HG03565 (cell line): Measurements from ENCODE around the gene PLPPR2.
A peak's percentile ranks its signal among the peaks of the same experiment; 100 is the strongest.
"Not testable (repeated sequence)": the region's sequence is repeated elsewhere in the genome, so short reads cannot be mapped to it uniquely, and the experiment has no call there.

Experiments
- ATAC-seq: cut with Tn5 transposase; IDR thresholded peaks from one replicate; pipeline ENCODE4 v1.9.1; 2021; ENCODE audit warnings: mild to moderate bottlenecking, moderate library complexity; ENCODE audit not compliant: unreplicated experiment

Gene PLPPR2

DNA sequence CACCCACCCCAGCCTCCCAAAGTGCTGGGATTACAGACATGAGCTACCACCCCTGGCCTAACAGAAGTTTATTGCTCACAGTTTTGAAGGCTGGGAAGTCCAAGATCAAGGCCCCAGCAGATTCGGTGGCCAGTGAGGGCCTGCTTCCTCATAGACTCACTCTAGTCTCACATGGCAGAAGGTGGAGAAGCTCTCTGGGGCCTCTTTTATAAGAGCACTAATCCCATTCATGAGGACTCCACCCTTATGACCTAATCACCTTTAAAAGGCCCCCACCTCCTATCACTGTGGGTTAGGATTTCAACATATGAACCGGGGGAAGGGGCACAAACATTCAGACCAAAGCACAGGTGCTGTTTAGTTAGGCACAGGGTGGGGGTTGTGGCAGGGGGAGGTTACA lies 12.3 kb downstream of the PLPPR2 start:
- ATAC-seq, result no peak

GRCh38 chr19:11370744-11371143 lies 15.5 kb downstream of the PLPPR2 start:
- ATAC-seq, result no peak

- no peak for ATAC-seq
Observed at GRCh38 chr19:11373166-11373884, 18.1 kb downstream of the PLPPR2 start.

GRCh38 chr19:11373885-11374432 lies 18.7 kb downstream of the PLPPR2 start:
- ATAC-seq, result no peak

DNA sequence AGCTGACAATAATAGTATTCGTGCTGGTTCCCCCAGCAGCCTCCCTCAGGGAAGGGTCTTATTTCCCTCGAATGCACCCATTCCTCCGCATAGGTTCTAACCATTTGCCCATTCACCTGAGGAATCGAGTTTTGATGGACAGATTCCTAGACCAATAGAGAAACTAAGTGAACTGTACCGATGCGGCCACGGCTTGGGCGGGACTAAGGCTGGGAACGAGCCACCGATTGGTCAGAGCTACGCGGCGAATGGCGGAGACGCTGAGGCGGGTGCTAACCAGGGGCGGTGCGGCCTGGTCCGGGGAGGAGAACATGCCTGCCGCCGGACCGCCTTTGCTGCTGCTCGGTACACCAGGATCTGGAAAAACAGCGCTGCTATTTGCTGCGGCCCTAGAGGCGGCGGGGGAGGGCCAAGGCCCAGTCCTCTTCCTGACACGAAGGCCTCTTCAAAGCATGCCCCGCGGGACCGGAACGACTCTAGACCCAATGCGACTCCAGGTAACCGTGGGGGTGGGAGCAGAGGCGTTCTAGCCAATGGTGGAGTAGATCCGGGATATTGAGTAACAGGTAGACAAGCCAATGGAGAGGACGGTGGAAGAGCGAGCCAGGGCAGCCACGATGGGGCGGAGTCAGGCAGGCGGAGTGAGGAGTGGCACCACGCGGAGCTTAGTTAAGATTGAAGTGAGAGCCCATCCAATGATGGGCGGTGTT lies 19.4 kb downstream of the PLPPR2 start, which contains the start of gene SWSAP1:
SWSAP1 (plus strand) TSS at position 234 of the 710 bp plus-strand sequence; CDS start at position 249, 15 bp downstream.
- peak; percentile 80 for ATAC-seq

DNA sequence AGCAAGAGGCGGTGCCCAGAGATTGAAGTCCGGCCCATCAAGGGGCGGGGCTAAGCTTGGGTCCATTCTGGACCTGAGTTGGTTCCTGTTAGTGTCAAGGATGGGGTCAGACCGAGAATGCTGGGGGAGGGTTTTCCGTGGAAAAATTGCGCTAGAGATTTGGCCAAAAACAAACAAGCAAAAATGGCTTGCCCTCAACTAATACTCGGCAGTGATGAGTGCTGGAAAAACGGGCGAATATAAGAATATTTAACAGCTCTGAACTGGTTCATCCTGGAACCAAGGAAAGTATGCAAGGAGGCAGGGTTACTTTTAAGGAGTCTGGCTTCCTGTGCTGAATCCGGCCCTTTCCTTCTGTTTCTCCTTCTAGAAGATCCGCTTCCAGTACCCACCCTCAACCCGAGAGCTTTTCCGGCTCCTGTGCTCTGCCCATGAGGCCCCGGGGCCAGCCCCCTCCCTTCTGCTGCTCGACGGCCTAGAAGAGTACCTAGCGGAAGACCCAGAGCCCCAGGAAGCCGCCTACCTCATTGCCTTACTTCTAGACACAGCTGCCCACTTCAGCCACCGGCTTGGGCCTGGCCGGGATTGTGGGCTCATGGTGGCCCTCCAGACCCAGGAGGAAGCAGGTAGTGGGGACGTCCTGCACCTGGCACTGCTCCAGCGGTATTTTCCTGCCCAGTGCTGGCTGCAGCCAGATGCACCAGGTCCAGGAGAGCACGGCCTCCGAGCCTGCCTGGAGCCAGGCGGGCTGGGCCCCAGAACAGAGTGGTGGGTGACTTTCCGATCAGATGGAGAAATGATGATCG lies 20.1 kb downstream of the PLPPR2 start:
- no peak for ATAC-seq

DNA sequence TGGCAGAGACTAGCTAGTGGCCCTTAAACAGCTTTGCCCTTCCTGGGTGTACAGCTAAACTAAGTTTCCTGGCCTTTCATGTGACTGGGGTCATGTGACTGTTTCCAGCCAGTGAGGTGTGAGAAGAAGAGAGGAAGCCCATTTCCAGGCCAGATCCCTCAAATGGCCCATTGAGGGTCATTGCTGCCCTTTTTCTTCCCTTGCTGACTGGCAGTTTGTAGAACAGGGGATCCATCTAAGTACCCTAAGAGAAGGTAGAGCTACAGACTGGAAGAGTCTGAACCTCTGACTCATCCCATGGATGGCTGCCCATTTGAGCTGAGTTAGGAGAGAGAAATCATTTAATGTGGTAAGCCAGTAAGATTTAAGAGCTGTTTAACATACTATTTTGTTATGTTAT lies 22.0 kb downstream of the PLPPR2 start:
- ATAC-seq, result no peak

GRCh38 chr19:11377756-11378155 lies 22.5 kb downstream of the PLPPR2 start:
- ATAC-seq, result no peak

GRCh38 chr19:11378319-11379189 lies 23.3 kb downstream of the PLPPR2 start:
- ATAC-seq, result no peak

- ATAC-seq, result not testable (repeated sequence)
Observed at GRCh38 chr19:11379269-11379845, 24.1 kb downstream of the PLPPR2 start.

DNA sequence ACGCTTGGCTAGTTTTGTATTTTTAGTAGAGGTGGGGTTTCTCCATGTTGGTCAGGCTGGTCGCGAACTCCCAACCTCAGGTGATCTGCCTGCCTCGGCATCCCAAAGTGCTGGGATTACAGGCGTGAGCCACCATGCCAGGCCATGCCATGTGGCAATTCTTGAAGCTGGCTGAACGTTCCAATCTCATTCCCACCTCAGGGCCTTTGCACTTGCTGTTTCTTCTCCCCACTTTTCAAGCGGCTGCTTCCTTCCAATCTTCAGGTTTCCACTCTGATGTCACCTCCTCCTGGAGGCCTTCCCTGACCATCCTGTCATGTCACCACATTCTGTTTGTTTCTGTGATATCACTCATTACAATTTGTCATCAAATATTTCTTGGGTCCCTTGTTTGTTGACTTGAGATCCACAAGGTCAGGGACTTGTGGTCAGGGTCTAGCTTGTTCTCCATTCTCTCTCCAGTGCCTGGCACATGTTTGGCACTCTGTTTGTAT lies 24.7 kb downstream of the PLPPR2 start:
- ATAC-seq, result no peak

- ATAC-seq, result peak; percentile 62
Observed at GRCh38 chr19:11380653-11381537, 25.7 kb downstream of the PLPPR2 start.

- no peak for ATAC-seq
Observed at GRCh38 chr19:11382898-11383705, 27.9 kb downstream of the PLPPR2 start.

- ATAC-seq, result no peak
Observed at GRCh38 chr19:11383706-11384048, 28.4 kb downstream of the PLPPR2 start.

- no peak for ATAC-seq
Observed at GRCh38 chr19:11384778-11385129, 29.5 kb downstream of the PLPPR2 start.

GRCh38 chr19:11387162-11388034 lies 32.2 kb downstream of the PLPPR2 start:
- no peak for ATAC-seq

- no peak for ATAC-seq
Observed at GRCh38 chr19:11390359-11390758, 35.1 kb downstream of the PLPPR2 start.
